SK-N-SH (cell line): ENCODE data around the gene NDFIP1. TPM values are rescaled to one million over a fixed set of nuclear protein-coding genes. Genes with fewer than 3 reads are reported as not detected.

ENCODE experiments used
- CTCF ChIA-PET: fragments of 300-600, 350-600 bp; formaldehyde crosslinking; extraction: SDS; loops from one replicate; lab custom pipeline; 2021; lab: Yijun Ruan, JAX
- POLR2A ChIA-PET: fragments of 350-600 bp; sonication (Branson Sonifier 250); formaldehyde crosslinking; extraction: SDS; loops from one replicate; lab custom pipeline; 2020; ENCODE audit warnings: antibody characterized with exemption, inconsistent platforms; lab: Yijun Ruan, JAX
- DNase-seq: peaks from one replicate; pipeline ENCODE4 v3.0.0; 2012
- H2AFZ ChIP-seq: fragments of 200-600 bp; sonication (generic); 2 replicates; pipeline ENCODE4 v1.8.1; 2016; ENCODE audit warnings: antibody characterized with exemption, mild to moderate bottlenecking, low read depth
- H3F3A ChIP-seq: fragments of 200-600 bp; sonication (generic); replicated peaks from 2 replicates; pipeline ENCODE3; 2016; ENCODE audit warnings: antibody characterized with exemption, mild to moderate bottlenecking; ENCODE audit not compliant: insufficient read depth
- H3K27ac ChIP-seq, 2 experiments: fragments of 200-500 bp in 1 of 2; fragments of 200-600 bp in 1 of 2; sonication (Bioruptor generic) in 1 of 2; sonication (generic), shearing (Covaris generic) in 1 of 2; 2 replicates each; pipeline versions ENCODE4 v1.5.1 to v1.6.1; 2014 to 2016; ENCODE audit warnings: low read depth in 2 of 2, inconsistent platforms in 1 of 2, low read length in 1 of 2, mild to moderate bottlenecking in 1 of 2, mixed read lengths in 1 of 2
- H3K27me3 ChIP-seq: fragments of 200-600 bp; sonication (generic), shearing (Covaris generic); 2 replicates; pipeline ENCODE4 v1.6.1; 2016; ENCODE audit warnings: mixed run types; ENCODE audit not compliant: insufficient read depth
- H3K36me3 ChIP-seq, 2 experiments: fragments of 200-500 bp in 1 of 2; fragments of 200-600 bp in 1 of 2; sonication (Bioruptor generic) in 1 of 2; sonication (generic) in 1 of 2; replicated peaks in 1 of 2; 2 replicates each; pipeline versions ENCODE3 to v1.5.1; 2014 to 2016; ENCODE audit warnings: low read length in 1 of 2, mild to moderate bottlenecking in 1 of 2; ENCODE audit not compliant: insufficient read depth in 2 of 2, control insufficient read depth in 1 of 2
- H3K4me1 ChIP-seq, 2 experiments: fragments of 200-500 bp in 1 of 2; fragments of 200-600 bp in 1 of 2; sonication (Bioruptor generic) in 1 of 2; sonication (generic), shearing (Covaris generic) in 1 of 2; 2 replicates each; pipeline versions ENCODE4 v1.5.1 to v1.6.1; 2014 to 2016; ENCODE audit warnings: low read depth in 1 of 2, low read length in 1 of 2, mixed run types in 1 of 2; ENCODE audit not compliant: insufficient read depth in 2 of 2, control insufficient read depth in 1 of 2
- H3K4me2 ChIP-seq: fragments of 200-600 bp; sonication (generic), shearing (Covaris generic); 2 replicates; pipeline ENCODE4 v1.6.1; 2017; ENCODE audit warnings: mixed run types
- H3K4me3 ChIP-seq, 2 experiments: fragments of 200-500 bp in 1 of 2; fragments of 200-600 bp in 1 of 2; sonication (Bioruptor generic) in 1 of 2; sonication (generic), shearing (Covaris generic) in 1 of 2; 2 replicates each; pipeline versions ENCODE4 v1.5.1 to v1.8.1; 2014 to 2016; ENCODE audit warnings: low read depth in 2 of 2, inconsistent platforms in 1 of 2, low read length in 1 of 2, mild to moderate bottlenecking in 1 of 2, mixed read lengths in 1 of 2, moderate library complexity in 1 of 2
- H3K79me2 ChIP-seq: fragments of 200-600 bp; sonication (generic); 2 replicates; pipeline ENCODE4 v1.8.1; 2017; ENCODE audit warnings: mild to moderate bottlenecking; ENCODE audit not compliant: insufficient read depth
- H3K9ac ChIP-seq: fragments of 200-600 bp; sonication (generic); 2 replicates; pipeline ENCODE4 v1.6.1; 2017; ENCODE audit warnings: mixed run types
- H3K9me2 ChIP-seq: fragments of 200-600 bp; sonication (generic); 2 replicates; pipeline ENCODE4 v1.6.1; 2017; ENCODE audit warnings: mixed run types
- H3K9me3 ChIP-seq: fragments of 200-600 bp; sonication (generic); 2 replicates; pipeline ENCODE4 v1.6.1; 2017; ENCODE audit warnings: mixed run types, mild to moderate bottlenecking, moderate library complexity
- H4K20me1 ChIP-seq: fragments of 200-600 bp; sonication (generic); 2 replicates; pipeline ENCODE4 v1.6.1; 2017; ENCODE audit warnings: mild to moderate bottlenecking, mixed run types; ENCODE audit not compliant: insufficient read depth
- CHD2 ChIP-seq: fragments of 150-350 bp; IDR thresholded peaks from 2 replicates; pipeline ENCODE4 v1.6.1; 2018; ENCODE audit warnings: low read length; ENCODE audit not compliant: partially characterized antibody
- EZH2phosphoT487 ChIP-seq: fragments of 200-600 bp; sonication (generic); IDR thresholded peaks from 2 replicates; pipeline ENCODE4 v1.6.1; 2017; ENCODE audit warnings: low read depth, mixed run types, mild to moderate bottlenecking, antibody characterized with exemption, moderate library complexity, borderline replicate concordance
- FOXM1 ChIP-seq: IDR thresholded peaks from 2 replicates; pipeline ENCODE4 v1.4.0; 2012; ENCODE audit warnings: low read depth, mild to moderate bottlenecking
- JUND ChIP-seq: IDR thresholded peaks from 2 replicates; pipeline ENCODE4 v1.4.0; 2012
- MXI1 ChIP-seq: IDR thresholded peaks from 2 replicates; pipeline ENCODE4 v1.6.1; 2012; ENCODE audit warnings: mild to moderate bottlenecking, low read depth, low read length, improper control_type of control experiment
- NRF1 ChIP-seq: IDR thresholded peaks from 2 replicates; pipeline ENCODE4 v1.6.1; 2012; ENCODE audit warnings: low read depth, mild to moderate bottlenecking, low read length
- POLR2AphosphoS5 ChIP-seq: IDR thresholded peaks from 2 replicates; pipeline ENCODE4 v1.6.1; 2012; ENCODE audit warnings: low read depth, low read length
- RAD21 ChIP-seq: IDR thresholded peaks from 2 replicates; pipeline ENCODE4 v1.6.1; 2012; ENCODE audit warnings: mild to moderate bottlenecking, low read length
- RCOR1 ChIP-seq: fragments of 150-350 bp; IDR thresholded peaks from 2 replicates; pipeline ENCODE4 v1.6.1; 2017; ENCODE audit warnings: antibody characterized with exemption, low read length
- RXRA ChIP-seq: IDR thresholded peaks from 2 replicates; pipeline ENCODE4 v1.4.0; 2012; ENCODE audit warnings: low read depth, mild to moderate bottlenecking, borderline replicate concordance
- SIN3A ChIP-seq: IDR thresholded peaks from 2 replicates; pipeline ENCODE4 v1.6.1; 2012; ENCODE audit warnings: low read depth, mild to moderate bottlenecking, low read length, moderate library complexity, borderline replicate concordance
- SMC3 ChIP-seq: IDR thresholded peaks from 2 replicates; pipeline ENCODE4 v1.6.1; 2012; ENCODE audit warnings: low read depth, low read length, improper control_type of control experiment
- TAF1 ChIP-seq: IDR thresholded peaks from 2 replicates; pipeline ENCODE4 v1.6.1; 2012; ENCODE audit warnings: low read depth, mild to moderate bottlenecking, low read length, moderate library complexity, borderline replicate concordance
- TCF12 ChIP-seq: IDR thresholded peaks from 2 replicates; pipeline ENCODE4 v1.4.0; 2012
- TEAD4 ChIP-seq: IDR thresholded peaks from 2 replicates; pipeline ENCODE4 v1.4.0; 2012; ENCODE audit warnings: mild to moderate bottlenecking, borderline replicate concordance; ENCODE audit not compliant: insufficient read depth
- YY1 ChIP-seq: IDR thresholded peaks from 2 replicates; pipeline ENCODE4 v1.4.0; 2012; ENCODE audit warnings: low read depth, mild to moderate bottlenecking
- WGBS: methylation state at CpG from one replicate; pipeline ENCODE4 v1.1.6; 2017; ENCODE audit warnings: low lambda C conversion rate; 5-methylcytosine and 5-hydroxymethylcytosine counted together
- polyA plus RNA-seq, 3 experiments: library from polyadenylated mRNA; depleted of rRNA; stranded (reverse); fragments of >200 nt; gene quantifications; 2 replicates each; pipeline ENCODE4 v1.2.3, GENCODE V29; 2012
- TF ChIP-seq, protein P1 (sequence below): fragments of 200-600 bp; sonication (generic); IDR thresholded peaks from 2 replicates; pipeline ENCODE4 v1.6.1; 2017; ENCODE audit warnings: antibody characterized with exemption, mild to moderate bottlenecking, moderate library complexity
- TF ChIP-seq, protein P2 (sequence below): fragments of 150-350 bp; IDR thresholded peaks from 2 replicates; pipeline ENCODE4 v1.6.1; 2017; ENCODE audit warnings: antibody characterized with exemption, low read length, low read depth, borderline replicate concordance
- TF ChIP-seq, protein P3 (sequence below): IDR thresholded peaks from 2 replicates; pipeline ENCODE4 v1.4.0; 2012; ENCODE audit warnings: low read depth, borderline replicate concordance
- TF ChIP-seq, protein P4 (sequence below): IDR thresholded peaks from 2 replicates; pipeline ENCODE4; 2012
- TF ChIP-seq, protein P5 (sequence below): fragments of 150-350 bp; IDR thresholded peaks from 2 replicates; pipeline ENCODE4 v1.6.1; 2016; ENCODE audit warnings: mild to moderate bottlenecking, low read depth, low read length
- TF ChIP-seq, protein P6 (sequence below): IDR thresholded peaks from 2 replicates; pipeline ENCODE4 v1.4.0; 2012; ENCODE audit warnings: low read depth, borderline replicate concordance

Gene NDFIP1, protein sequence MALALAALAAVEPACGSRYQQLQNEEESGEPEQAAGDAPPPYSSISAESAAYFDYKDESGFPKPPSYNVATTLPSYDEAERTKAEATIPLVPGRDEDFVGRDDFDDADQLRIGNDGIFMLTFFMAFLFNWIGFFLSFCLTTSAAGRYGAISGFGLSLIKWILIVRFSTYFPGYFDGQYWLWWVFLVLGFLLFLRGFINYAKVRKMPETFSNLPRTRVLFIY
- 25.5 and 40.0 TPM in 2 replicates for polyA plus RNA-seq (2012; rRNA removed)
- 41.1 and 41.8 TPM in 2 replicates for polyA plus RNA-seq (2012; cell fraction: cytosol; rRNA removed)
- 25.1 and 27.1 TPM in 2 replicates for polyA plus RNA-seq (2012; cell fraction: nucleus; rRNA removed)

DNA sequence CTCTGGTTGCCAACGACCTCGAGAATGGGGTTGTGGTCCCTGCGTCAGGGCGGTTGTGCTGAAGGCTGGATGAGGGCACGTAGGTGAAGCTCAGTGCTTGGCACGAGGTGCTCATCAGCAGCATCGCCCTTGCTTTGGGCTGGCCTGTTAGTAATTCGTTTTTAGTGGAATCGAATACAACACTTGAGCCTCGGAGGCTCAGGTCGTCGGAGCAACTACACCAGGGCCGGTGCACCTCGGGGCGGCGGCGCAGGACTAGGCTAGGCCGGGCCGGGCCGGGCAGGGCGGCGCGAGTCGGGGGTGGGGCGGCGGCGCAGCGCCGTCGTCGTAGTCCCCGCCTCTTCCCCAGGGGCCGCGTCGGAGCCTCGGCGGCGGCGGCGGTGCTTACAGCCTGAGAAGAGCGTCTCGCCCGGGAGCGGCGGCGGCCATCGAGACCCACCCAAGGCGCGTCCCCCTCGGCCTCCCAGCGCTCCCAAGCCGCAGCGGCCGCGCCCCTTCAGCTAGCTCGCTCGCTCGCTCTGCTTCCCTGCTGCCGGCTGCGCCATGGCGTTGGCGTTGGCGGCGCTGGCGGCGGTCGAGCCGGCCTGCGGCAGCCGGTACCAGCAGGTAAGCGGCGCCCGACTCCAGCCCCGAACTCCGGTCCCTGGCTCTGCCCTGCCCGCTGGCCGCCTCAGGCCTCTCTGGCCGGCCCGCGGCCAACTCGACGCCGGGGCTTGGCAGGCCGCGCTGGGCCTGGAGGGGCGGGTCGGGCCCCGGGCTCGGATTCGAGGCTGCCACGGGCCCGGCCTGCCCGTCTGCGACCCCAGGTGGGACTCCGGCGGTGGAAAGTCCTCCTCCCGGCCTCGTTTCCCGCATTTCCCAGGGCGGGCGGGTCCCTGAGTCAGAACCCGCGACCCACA, at the start of gene NDFIP1:
NDFIP1 (plus strand) TSS at position 348 of the 899 bp plus-strand sequence; CDS start at position 544, 196 bp downstream.
- peaks cover 49% of the 10 kb centered on the region for H3K79me2 ChIP-seq
- no peaks in the 10 kb centered on the region for H3K27me3 ChIP-seq
- peak within 1 kb of the TSS; percentile 95 for H3K4me2 ChIP-seq
- peaks cover 40% of the 10 kb centered on the region for H4K20me1 ChIP-seq
- H3K36me3 ChIP-seq, result peaks cover 6 to 9% of the 10 kb centered on the region in 2 experiments
- no peaks in the 10 kb centered on the region for H3K9me2 ChIP-seq
- WGBS, result 25% methylated on average over 18 of the region's 103 CpGs
- H3K4me1 ChIP-seq, result peaks cover 5 to 12% of the 10 kb centered on the region in 2 experiments; a peak in 3 of 4 replicates
- H3K9me3 ChIP-seq, result no peaks in the 10 kb centered on the region
- H3K9ac ChIP-seq, result peak within 1 kb of the TSS; percentile 97
- peaks cover 7% of the 10 kb centered on the region for H3F3A ChIP-seq
- peak within 1 kb of the TSS; percentile 90 to 98 for H3K4me3 ChIP-seq
- H2AFZ ChIP-seq, result peak within 1 kb of the TSS; percentile 99
- POLR2A ChIA-PET, result interaction anchor here (0.5 to 1.0 kb wide), 3 partner anchors 55 to 96 kb away, joined by 3 read pairs; partner anchors contain the start of gene GNPDA1
- CTCF ChIA-PET, result interaction anchor here (0.8 to 3.9 kb wide), 15 partner anchors 10 to 121 kb away, joined by 3 to 35 read pairs (median 4); partner anchors contain the start of gene GNPDA1
- peak within 1 kb of the TSS; percentile 85 to 93 for H3K27ac ChIP-seq
- DNase-seq, result peak; percentile 93
- TF ChIP-seq CHD2, result no peak
- TF ChIP-seq JUND, result no peak
- TF ChIP-seq NRF1, result peak; percentile 51; the same call in 1 of the 2 replicates
- peak; percentile 24; the same call in 1 of the 2 replicates for TF ChIP-seq RAD21
- TF ChIP-seq TCF12, result no peak
- TF ChIP-seq TAF1, result peak; percentile 77
- no peak for TF ChIP-seq TEAD4
- no peak; the same call in 1 of the 2 replicates for TF ChIP-seq SIN3A
- TF ChIP-seq, protein P1, sequence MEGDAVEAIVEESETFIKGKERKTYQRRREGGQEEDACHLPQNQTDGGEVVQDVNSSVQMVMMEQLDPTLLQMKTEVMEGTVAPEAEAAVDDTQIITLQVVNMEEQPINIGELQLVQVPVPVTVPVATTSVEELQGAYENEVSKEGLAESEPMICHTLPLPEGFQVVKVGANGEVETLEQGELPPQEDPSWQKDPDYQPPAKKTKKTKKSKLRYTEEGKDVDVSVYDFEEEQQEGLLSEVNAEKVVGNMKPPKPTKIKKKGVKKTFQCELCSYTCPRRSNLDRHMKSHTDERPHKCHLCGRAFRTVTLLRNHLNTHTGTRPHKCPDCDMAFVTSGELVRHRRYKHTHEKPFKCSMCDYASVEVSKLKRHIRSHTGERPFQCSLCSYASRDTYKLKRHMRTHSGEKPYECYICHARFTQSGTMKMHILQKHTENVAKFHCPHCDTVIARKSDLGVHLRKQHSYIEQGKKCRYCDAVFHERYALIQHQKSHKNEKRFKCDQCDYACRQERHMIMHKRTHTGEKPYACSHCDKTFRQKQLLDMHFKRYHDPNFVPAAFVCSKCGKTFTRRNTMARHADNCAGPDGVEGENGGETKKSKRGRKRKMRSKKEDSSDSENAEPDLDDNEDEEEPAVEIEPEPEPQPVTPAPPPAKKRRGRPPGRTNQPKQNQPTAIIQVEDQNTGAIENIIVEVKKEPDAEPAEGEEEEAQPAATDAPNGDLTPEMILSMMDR, result no peak
- no peak for TF ChIP-seq SMC3
- TF ChIP-seq RCOR1, result no peak
- no peak for TF ChIP-seq FOXM1
- TF ChIP-seq, protein P2, sequence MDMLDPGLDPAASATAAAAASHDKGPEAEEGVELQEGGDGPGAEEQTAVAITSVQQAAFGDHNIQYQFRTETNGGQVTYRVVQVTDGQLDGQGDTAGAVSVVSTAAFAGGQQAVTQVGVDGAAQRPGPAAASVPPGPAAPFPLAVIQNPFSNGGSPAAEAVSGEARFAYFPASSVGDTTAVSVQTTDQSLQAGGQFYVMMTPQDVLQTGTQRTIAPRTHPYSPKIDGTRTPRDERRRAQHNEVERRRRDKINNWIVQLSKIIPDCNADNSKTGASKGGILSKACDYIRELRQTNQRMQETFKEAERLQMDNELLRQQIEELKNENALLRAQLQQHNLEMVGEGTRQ, result no peak
- 0 out of 2 replicates have a peak, but pooled peaks have one; percentile 17 for TF ChIP-seq MXI1
- TF ChIP-seq RXRA, result no peak
- no peak for TF ChIP-seq EZH2phosphoT487
- TF ChIP-seq, protein P3, sequence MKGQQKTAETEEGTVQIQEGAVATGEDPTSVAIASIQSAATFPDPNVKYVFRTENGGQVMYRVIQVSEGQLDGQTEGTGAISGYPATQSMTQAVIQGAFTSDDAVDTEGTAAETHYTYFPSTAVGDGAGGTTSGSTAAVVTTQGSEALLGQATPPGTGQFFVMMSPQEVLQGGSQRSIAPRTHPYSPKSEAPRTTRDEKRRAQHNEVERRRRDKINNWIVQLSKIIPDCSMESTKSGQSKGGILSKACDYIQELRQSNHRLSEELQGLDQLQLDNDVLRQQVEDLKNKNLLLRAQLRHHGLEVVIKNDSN, result no peak
- TF ChIP-seq POLR2AphosphoS5, result peak; percentile 86
- TF ChIP-seq, protein P4, sequence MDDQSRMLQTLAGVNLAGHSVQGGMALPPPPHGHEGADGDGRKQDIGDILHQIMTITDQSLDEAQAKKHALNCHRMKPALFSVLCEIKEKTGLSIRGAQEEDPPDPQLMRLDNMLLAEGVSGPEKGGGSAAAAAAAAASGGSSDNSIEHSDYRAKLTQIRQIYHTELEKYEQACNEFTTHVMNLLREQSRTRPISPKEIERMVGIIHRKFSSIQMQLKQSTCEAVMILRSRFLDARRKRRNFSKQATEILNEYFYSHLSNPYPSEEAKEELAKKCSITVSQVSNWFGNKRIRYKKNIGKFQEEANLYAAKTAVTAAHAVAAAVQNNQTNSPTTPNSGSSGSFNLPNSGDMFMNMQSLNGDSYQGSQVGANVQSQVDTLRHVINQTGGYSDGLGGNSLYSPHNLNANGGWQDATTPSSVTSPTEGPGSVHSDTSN, result no peak
- TF ChIP-seq, protein P5, sequence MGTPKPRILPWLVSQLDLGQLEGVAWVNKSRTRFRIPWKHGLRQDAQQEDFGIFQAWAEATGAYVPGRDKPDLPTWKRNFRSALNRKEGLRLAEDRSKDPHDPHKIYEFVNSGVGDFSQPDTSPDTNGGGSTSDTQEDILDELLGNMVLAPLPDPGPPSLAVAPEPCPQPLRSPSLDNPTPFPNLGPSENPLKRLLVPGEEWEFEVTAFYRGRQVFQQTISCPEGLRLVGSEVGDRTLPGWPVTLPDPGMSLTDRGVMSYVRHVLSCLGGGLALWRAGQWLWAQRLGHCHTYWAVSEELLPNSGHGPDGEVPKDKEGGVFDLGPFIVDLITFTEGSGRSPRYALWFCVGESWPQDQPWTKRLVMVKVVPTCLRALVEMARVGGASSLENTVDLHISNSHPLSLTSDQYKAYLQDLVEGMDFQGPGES, result no peak
- peak; percentile 47; the same call in 1 of the 2 replicates for TF ChIP-seq YY1
- TF ChIP-seq, protein P6, sequence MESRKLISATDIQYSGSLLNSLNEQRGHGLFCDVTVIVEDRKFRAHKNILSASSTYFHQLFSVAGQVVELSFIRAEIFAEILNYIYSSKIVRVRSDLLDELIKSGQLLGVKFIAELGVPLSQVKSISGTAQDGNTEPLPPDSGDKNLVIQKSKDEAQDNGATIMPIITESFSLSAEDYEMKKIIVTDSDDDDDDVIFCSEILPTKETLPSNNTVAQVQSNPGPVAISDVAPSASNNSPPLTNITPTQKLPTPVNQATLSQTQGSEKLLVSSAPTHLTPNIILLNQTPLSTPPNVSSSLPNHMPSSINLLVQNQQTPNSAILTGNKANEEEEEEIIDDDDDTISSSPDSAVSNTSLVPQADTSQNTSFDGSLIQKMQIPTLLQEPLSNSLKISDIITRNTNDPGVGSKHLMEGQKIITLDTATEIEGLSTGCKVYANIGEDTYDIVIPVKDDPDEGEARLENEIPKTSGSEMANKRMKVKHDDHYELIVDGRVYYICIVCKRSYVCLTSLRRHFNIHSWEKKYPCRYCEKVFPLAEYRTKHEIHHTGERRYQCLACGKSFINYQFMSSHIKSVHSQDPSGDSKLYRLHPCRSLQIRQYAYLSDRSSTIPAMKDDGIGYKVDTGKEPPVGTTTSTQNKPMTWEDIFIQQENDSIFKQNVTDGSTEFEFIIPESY, result no peak
